B cell (primary cell): ENCODE measurements around the gene NCBP3. TPM values are rescaled to one million over a fixed set of nuclear protein-coding genes. Genes with fewer than 3 reads are reported as not detected.

Source experiments
- ATAC-seq: fragments of 200-7000 bp; cut with Tn5 transposase; one replicate; pipeline ENCODE4 v1.10.0; 2021; ENCODE audit warnings: low read depth, mild to moderate bottlenecking, moderate number of reproducible peaks, moderate library complexity
- CTCF ChIA-PET: fragments of 350-600 bp; sonication (Branson Sonifier 250); formaldehyde crosslinking; loops from one replicate; lab custom pipeline; 2021; ENCODE audit warnings: antibody characterized with exemption, inconsistent platforms; lab: Charles Lee
- POLR2A ChIA-PET: fragments of 350-600 bp; sonication (Branson Sonifier 250); formaldehyde crosslinking; loops from one replicate; lab custom pipeline; 2021; ENCODE audit warnings: antibody characterized with exemption; lab: Charles Lee
- DNase-seq: peaks from one replicate; pipeline ENCODE4 v3.0.0; 2013
- H2AFZ ChIP-seq: 2 replicates; pipeline ENCODE4 v1.6.1; 2012; ENCODE audit warnings: mild to moderate bottlenecking, low read depth, low read length; ENCODE audit not compliant: insufficient read depth, poor library complexity, severe bottlenecking
- H3K27ac ChIP-seq, 2 donors: 1 replicate in 1 of 2; 2 replicates in 1 of 2; pipeline ENCODE4 v1.5.1; 2012 to 2013; ENCODE audit warnings: low read length in 2 of 2, mild to moderate bottlenecking in 2 of 2, moderate library complexity in 1 of 2
- H3K27me3 ChIP-seq, 4 experiments: fragments of 200-600 bp in 1 of 4; sonication (generic) in 1 of 4; replicated peaks in 1 of 4; 1 replicate in 2 of 4; 2 replicates in 2 of 4; pipeline versions ENCODE4 v1.6.1 to v1.7.0; 2013 to 2016; ENCODE audit warnings: low read length in 3 of 4, mild to moderate bottlenecking in 2 of 4, mixed read lengths in 1 of 4, moderate library complexity in 1 of 4; ENCODE audit not compliant: insufficient read depth in 4 of 4, control insufficient read depth in 3 of 4; ENCODE audit errors: control extremely low read depth in 1 of 4
- H3K36me3 ChIP-seq, 2 experiments: replicated peaks in 1 of 2; 1 replicate in 1 of 2; 2 replicates in 1 of 2; pipeline versions ENCODE4 v1.6.1 to v1.7.1; 2013; ENCODE audit warnings: low read length in 1 of 2; ENCODE audit not compliant: insufficient read depth in 2 of 2, control insufficient read depth in 1 of 2; ENCODE audit errors: control extremely low read depth in 1 of 2, extremely low read depth in 1 of 2
- H3K4me1 ChIP-seq, 2 donors: fragments of 200-600 bp in 1 of 2; sonication (generic) in 1 of 2; 1 replicate in 1 of 2; 2 replicates in 1 of 2; pipeline versions ENCODE4 v1.5.1 to v1.6.1; 2013 to 2017; ENCODE audit warnings: low read length in 2 of 2; ENCODE audit not compliant: control insufficient read depth in 2 of 2, insufficient read depth in 2 of 2
- H3K4me2 ChIP-seq: replicated peaks from 2 replicates; pipeline ENCODE3; 2012; ENCODE audit warnings: mild to moderate bottlenecking, low read depth, low read length; ENCODE audit not compliant: poor library complexity, severe bottlenecking
- H3K4me3 ChIP-seq, 5 experiments: fragments of 200-600 bp in 1 of 5; sonication (generic) in 1 of 5; 1 replicate in 3 of 5; 2 replicates in 2 of 5; pipeline versions ENCODE4 v1.5.1 to v1.7.0; 2011 to 2016; ENCODE audit warnings: low read length in 4 of 5, mild to moderate bottlenecking in 4 of 5, low read depth in 2 of 5, control low read depth in 1 of 5, moderate library complexity in 1 of 5; ENCODE audit not compliant: insufficient read depth in 1 of 5; ENCODE audit errors: control extremely low read depth in 1 of 5, extremely low read depth in 1 of 5
- H3K79me2 ChIP-seq: fragments of 200-600 bp; sonication (generic); one replicate; pipeline ENCODE4 v1.6.0; 2016; ENCODE audit warnings: low read length; ENCODE audit not compliant: control insufficient read depth, insufficient read depth
- H3K9ac ChIP-seq: fragments of 200-600 bp; sonication (generic); 2 replicates; pipeline ENCODE4 v1.6.1; 2017; ENCODE audit warnings: mild to moderate bottlenecking, low read length, moderate library complexity
- H3K9me3 ChIP-seq, 3 donors: one replicate each; pipeline versions ENCODE4 v1.6.1 to v1.7.1; 2013; ENCODE audit warnings: low read length in 2 of 3; ENCODE audit not compliant: control insufficient read depth in 2 of 3, insufficient read depth in 1 of 3; ENCODE audit errors: control extremely low read depth in 1 of 3
- H4K20me1 ChIP-seq: 2 replicates; pipeline ENCODE4 v1.6.0; 2012; ENCODE audit warnings: mild to moderate bottlenecking, low read length; ENCODE audit not compliant: insufficient read depth, control insufficient read depth, poor library complexity, severe bottlenecking
- H3K27ac Mint-ChIP-seq: one replicate; pipeline ENCODE4 v1.8.0; 2021; ENCODE audit warnings: mixed read lengths
- H3K27me3 Mint-ChIP-seq: one replicate; pipeline ENCODE4 v1.8.0; 2021; ENCODE audit warnings: mixed read lengths
- H3K4me1 Mint-ChIP-seq: one replicate; pipeline ENCODE4 v1.8.0; 2021; ENCODE audit warnings: mixed read lengths
- H3K4me3 Mint-ChIP-seq: one replicate; pipeline ENCODE4 v1.8.0; 2021; ENCODE audit warnings: mixed read lengths
- H3K9me3 Mint-ChIP-seq: one replicate; pipeline ENCODE4 v1.8.0; 2022; ENCODE audit warnings: mixed read lengths; ENCODE audit not compliant: insufficient read depth
- EZH2 ChIP-seq: IDR thresholded peaks from 2 replicates; pipeline ENCODE4 v1.6.1; 2012; ENCODE audit warnings: borderline replicate concordance, low read depth, mild to moderate bottlenecking, moderate library complexity, low read length; ENCODE audit not compliant: insufficient read depth, poor library complexity, severe bottlenecking
- WGBS: methylation state at CpG from one replicate; pipeline ENCODE4 v1.1.5; 2013; ENCODE audit warnings: missing lambda C conversion rate; ENCODE audit not compliant: insufficient coverage; 5-methylcytosine and 5-hydroxymethylcytosine counted together
- intact Hi-C: fragments of 100-400 bp; cut with micrococcal nuclease; formaldehyde crosslinking; loops from one replicate; pipeline ENCODE4 v1.10.0; 2022
- polyA plus RNA-seq: library from polyadenylated mRNA; depleted of rRNA; stranded (reverse); fragments of >200 nt; gene quantifications from 2 replicates; pipeline ENCODE4 v1.2.3, GENCODE V29; 2012
- total RNA-seq, 2 donors: library from RNA; stranded (reverse); fragments of 120-200 nt in 1 of 2; gene quantifications; 1 replicate in 1 of 2; 2 replicates in 1 of 2; pipeline versions ENCODE4 v1.2.3 to v1.2.4, GENCODE V29; 2013 to 2022
- TF ChIP-seq, protein P1 (sequence below): fragments of 200-600 bp; IDR thresholded peaks from one replicate; pipeline ENCODE4 v1.8.0; 2022; ENCODE audit warnings: antibody characterized with exemption, mild to moderate bottlenecking

The NCBP3 gene
- total and polyA plus RNA-seq, 2 donors (not counting 1 experiment from before 2014, with no cell fraction given) = 11.1 to 71.7 TPM

DNA sequence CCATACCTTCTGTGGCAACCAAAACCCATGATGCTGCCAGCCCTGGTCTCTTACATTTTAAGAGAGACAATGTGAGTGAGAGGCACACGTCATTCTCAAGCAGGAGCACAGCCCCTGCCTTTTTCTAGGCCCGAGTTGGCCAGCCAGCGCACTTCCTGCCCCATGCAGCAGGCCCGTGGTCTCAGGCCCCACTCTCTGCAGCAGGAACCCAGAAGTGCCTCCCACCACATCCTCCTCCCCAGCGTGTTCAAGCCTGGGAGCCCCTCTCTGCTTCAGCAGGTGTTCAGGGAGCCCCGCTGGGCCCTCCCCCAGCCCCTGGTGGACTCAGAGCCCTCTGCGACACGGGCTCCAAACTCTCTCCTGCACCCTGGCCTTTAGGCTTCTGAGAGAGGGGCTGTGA lies 75.6 kb downstream of the NCBP3 start:
- ChIA-PET POLR2A (interaction anchor here (0.7 kb wide), 3 partner anchors 52 to 168 kb away, joined by 4 to 9 read pairs (median 7); no protein-coding TSS in a partner anchor), CTCF (interaction anchor here (1.0 to 4.1 kb wide), 3 partner anchors 33 to 57 kb away, joined by 4 to 25 read pairs (median 4); no protein-coding TSS in a partner anchor)
- H3K9me3 Mint-ChIP-seq = no peaks in the 10 kb centered on the region
- peak; percentile 85 for ATAC-seq
- peaks cover 21% of the 10 kb centered on the region for H3K4me1 Mint-ChIP-seq
- H3K27ac Mint-ChIP-seq = peak overlapping the region; percentile 43
- H3K27me3 Mint-ChIP-seq = no peaks in the 10 kb centered on the region
- intact Hi-C loops = no loop called here
- WGBS = 3% methylated on average over 6 of the region's 8 CpGs
- peaks cover 0 to 3% (median 0%) of the 10 kb centered on the region in 3 donors for H3K9me3 ChIP-seq
- peaks cover 13 to 15% of the 10 kb centered on the region in 2 donors for H3K4me1 ChIP-seq
- no peaks in the 10 kb centered on the region for H3K27me3 ChIP-seq
- no peak overlapping the region for H3K4me3 ChIP-seq
- peak overlapping the region; percentile 48 for H3K4me2 ChIP-seq
- H3K79me2 ChIP-seq = no peaks in the 10 kb centered on the region
- no peaks in the 10 kb centered on the region for H3K36me3 ChIP-seq
- H3K4me3 Mint-ChIP-seq = no peak overlapping the region
- peak overlapping the region; percentile 74 for H2AFZ ChIP-seq
- H3K9ac ChIP-seq = peak overlapping the region; percentile 2
- no peaks in the 10 kb centered on the region for H4K20me1 ChIP-seq
- peak overlapping the region in 1 of 2 donors; percentile 11 for H3K27ac ChIP-seq
- no peak for TF ChIP-seq EZH2
- TF ChIP-seq, protein P1, sequence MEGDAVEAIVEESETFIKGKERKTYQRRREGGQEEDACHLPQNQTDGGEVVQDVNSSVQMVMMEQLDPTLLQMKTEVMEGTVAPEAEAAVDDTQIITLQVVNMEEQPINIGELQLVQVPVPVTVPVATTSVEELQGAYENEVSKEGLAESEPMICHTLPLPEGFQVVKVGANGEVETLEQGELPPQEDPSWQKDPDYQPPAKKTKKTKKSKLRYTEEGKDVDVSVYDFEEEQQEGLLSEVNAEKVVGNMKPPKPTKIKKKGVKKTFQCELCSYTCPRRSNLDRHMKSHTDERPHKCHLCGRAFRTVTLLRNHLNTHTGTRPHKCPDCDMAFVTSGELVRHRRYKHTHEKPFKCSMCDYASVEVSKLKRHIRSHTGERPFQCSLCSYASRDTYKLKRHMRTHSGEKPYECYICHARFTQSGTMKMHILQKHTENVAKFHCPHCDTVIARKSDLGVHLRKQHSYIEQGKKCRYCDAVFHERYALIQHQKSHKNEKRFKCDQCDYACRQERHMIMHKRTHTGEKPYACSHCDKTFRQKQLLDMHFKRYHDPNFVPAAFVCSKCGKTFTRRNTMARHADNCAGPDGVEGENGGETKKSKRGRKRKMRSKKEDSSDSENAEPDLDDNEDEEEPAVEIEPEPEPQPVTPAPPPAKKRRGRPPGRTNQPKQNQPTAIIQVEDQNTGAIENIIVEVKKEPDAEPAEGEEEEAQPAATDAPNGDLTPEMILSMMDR = no peak
- DNase-seq = peak; percentile 55

DNA sequence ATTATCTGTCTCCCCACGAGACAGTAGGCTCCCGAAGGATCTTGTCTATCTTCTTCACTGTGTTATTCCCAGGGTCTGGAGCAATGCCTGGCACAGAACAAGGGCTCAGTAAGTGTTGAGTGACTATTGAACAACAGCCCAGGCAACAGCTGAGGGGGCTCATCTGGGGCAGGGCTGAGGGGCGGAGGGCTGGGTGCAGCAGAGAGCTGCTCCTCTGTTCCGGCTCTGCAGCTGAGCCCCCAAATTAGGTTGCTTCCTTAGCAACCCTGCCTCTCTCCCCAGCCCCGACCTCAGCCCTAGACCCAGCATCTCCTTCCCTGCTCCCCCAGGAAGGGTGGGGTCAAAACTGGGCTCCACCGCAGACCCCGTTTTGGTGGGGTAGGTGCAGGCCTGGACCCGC lies 77.3 kb downstream of the NCBP3 start:
- TF ChIP-seq EZH2 = no peak
- TF ChIP-seq, protein P1 = no peak
- no peak for DNase-seq
- H3K4me3 ChIP-seq = no peak overlapping the region
- no peak overlapping the region for H3K9ac ChIP-seq
- Mint-ChIP-seq H3K27me3 (no peaks in the 10 kb centered on the region), H3K9me3 (no peaks in the 10 kb centered on the region), H3K4me3 (no peak overlapping the region), H3K27ac (peak overlapping the region; percentile 6), H3K4me1 (peaks cover 31% of the 10 kb centered on the region)
- H3K4me1 ChIP-seq = peaks cover 19 to 28% of the 10 kb centered on the region in 2 donors
- no peak overlapping the region for H2AFZ ChIP-seq
- no peaks in the 10 kb centered on the region for H4K20me1 ChIP-seq
- H3K36me3 ChIP-seq = no peaks in the 10 kb centered on the region
- H3K79me2 ChIP-seq = no peaks in the 10 kb centered on the region
- H3K27me3 ChIP-seq = no peaks in the 10 kb centered on the region
- intact Hi-C loops = no loop called here
- H3K4me2 ChIP-seq = no peak overlapping the region
- ATAC-seq = no peak
- no peak overlapping the region for H3K27ac ChIP-seq
- CTCF ChIA-PET = interaction anchor here (4.1 to 20.4 kb wide), 2 partner anchors 32 to 59 kb away, joined by 25 to 176 read pairs; no protein-coding TSS in a partner anchor
- POLR2A ChIA-PET = no interaction called here
- H3K9me3 ChIP-seq = peaks cover 0 to 3% (median 0%) of the 10 kb centered on the region in 3 donors
- 98% methylated on average over 5 of the region's 8 CpGs for WGBS
